Sciatic nerve (tissue), 2 donors: ENCODE data around the gene ASTL. TPM values are rescaled to one million over a fixed set of nuclear protein-coding genes. Genes with fewer than 3 reads are reported as not detected.
"Not testable (repeated sequence)": the region's sequence is repeated elsewhere in the genome, so short reads cannot be mapped to it uniquely, and the experiment has no call there.

Source experiments
- ATAC-seq: fragments of 200-7000 bp; cut with Tn5 transposase; one replicate; pipeline ENCODE4 v1.9.1; 2020; ENCODE audit warnings: mild to moderate bottlenecking, moderate library complexity
- DNase-seq: peaks from one replicate; pipeline ENCODE4 v3.0.0-alpha.2; 2020; ENCODE audit warnings: low spot score
- intact Hi-C: fragments of 100-400 bp; cut with DNase I; formaldehyde crosslinking; loops from one replicate; pipeline ENCODE4 v1.14.2; 2022
- total RNA-seq: library from RNA; stranded (reverse); fragmentation: NEBNext Ultra II Directional; extraction: Animal tissue kit (Norgen Biotek cat#: 25700); gene quantifications from one replicate; pipeline ENCODE4 v1.2.1, GENCODE V29; 2021
- donor health status: DM: no; HTN: no; CAD: no.
- donor health status: DM: no; HTN: no; CAD: no.

ASTL gene
- total RNA-seq, 1 donor from 2014 or later = 0.31 TPM

GRCh38 chr2:96148410-96149217, 10.3 kb upstream of the ASTL start:
- intact Hi-C loops = no loop called here
- ATAC-seq (peak; percentile 63), DNase-seq (peak; percentile 81)

- DNase-seq (peak; percentile 45), ATAC-seq (no peak)
- intact Hi-C loops = no loop called here
Measured at GRCh38 chr2:96147593-96148201, 9.4 kb upstream of the ASTL start.

- intact Hi-C loops = no loop called here
- DNase-seq (peak; percentile 48), ATAC-seq (no peak)
Measured at GRCh38 chr2:96146881-96147592, 8.7 kb upstream of the ASTL start.

- DNase-seq = peak; percentile 68
- intact Hi-C loops = no loop called here
- peak; percentile 57 for ATAC-seq
Measured at GRCh38 chr2:96146153-96146880, 8.0 kb upstream of the ASTL start.

GRCh38 chr2:96145848-96146152, 7.5 kb upstream of the ASTL start:
- ATAC-seq (no peak), DNase-seq (no peak)
- intact Hi-C loops = no loop called here

GRCh38 chr2:96145036-96145847, 6.9 kb upstream of the ASTL start, which contains the start of gene DUSP2:
Gene DUSP2 (minus strand): TSS chr2:96145440. CDS start chr2:96145354, 86 bp downstream.
- intact Hi-C loops = no loop called here
- peak; percentile 84 for ATAC-seq
- DNase-seq = peak; percentile 75

- ATAC-seq (no peak), DNase-seq (no peak)
- intact Hi-C loops = no loop called here
Measured at GRCh38 chr2:96144481-96145035, 6.3 kb upstream of the ASTL start.

GRCh38 chr2:96143848-96144480, 5.7 kb upstream of the ASTL start:
- DNase-seq = no peak
- ATAC-seq = no peak
- intact Hi-C loops = no loop called here

- intact Hi-C loops = no loop called here
- ATAC-seq = no peak
- no peak for DNase-seq
Measured at GRCh38 chr2:96143231-96143847, 5.0 kb upstream of the ASTL start.

- ATAC-seq = no peak
- DNase-seq = no peak
- intact Hi-C loops = no loop called here
Measured at GRCh38 chr2:96142217-96143113, 4.2 kb upstream of the ASTL start.

- intact Hi-C loops, ATAC-seq, DNase-seq: not testable (repeated sequence)
Measured at GRCh38 chr2:96141624-96141967, 3.3 kb upstream of the ASTL start.

- intact Hi-C loops = no loop called here
- DNase-seq = no peak
- no peak for ATAC-seq
Measured at GRCh38 chr2:96140941-96141623, 2.8 kb upstream of the ASTL start.

- DNase-seq (no peak), ATAC-seq (no peak)
- intact Hi-C loops = loop anchor here (5.0 kb wide), 1 partner anchor 33 kb away; no protein-coding TSS in a partner anchor
Measured at GRCh38 chr2:96139181-96139758, 968 bp upstream of the ASTL start.

- no peak for DNase-seq
- ATAC-seq = no peak
- intact Hi-C loops = loop anchor here (5.0 kb wide), 1 partner anchor 35 kb away; no protein-coding TSS in a partner anchor
Measured at GRCh38 chr2:96137321-96138178, 752 bp downstream of the ASTL start.
